ENCODE results near the gene PIEZO2. TPM values are rescaled to one million over a fixed set of nuclear protein-coding genes. Genes with fewer than 3 reads are reported as not detected.
A peak's percentile ranks its signal among the peaks of the same experiment; 100 is the strongest.

PIEZO2 gene
- total RNA-seq, 1 donor from 2014 or later: 0.11 TPM

DNA sequence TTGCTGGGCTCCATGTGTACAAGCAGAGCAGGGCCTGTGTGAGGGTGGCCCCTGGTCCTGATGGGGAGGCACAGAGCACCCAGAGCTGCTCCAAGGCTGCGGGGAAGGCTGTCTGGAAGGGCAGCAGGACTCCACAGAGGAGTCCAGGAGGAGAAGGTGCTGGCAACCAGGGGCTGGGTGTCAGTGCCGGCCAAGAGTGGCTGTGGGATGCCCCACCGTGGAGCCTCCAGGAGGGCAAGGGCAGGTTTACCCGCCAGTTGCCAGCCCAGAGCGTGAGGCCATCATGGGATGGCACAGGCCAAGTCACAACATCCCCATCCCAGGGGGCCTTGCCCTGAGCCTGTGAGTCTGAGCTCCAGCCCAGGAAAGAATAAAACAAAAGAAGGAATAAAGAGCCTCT, 381.7 kb downstream of the PIEZO2 start:
- ATAC-seq: no peak
- no peak for DNase-seq (ENCODE audit: missing footprints)
- intact Hi-C loops (cut with DNase I): no loop called here

DNA sequence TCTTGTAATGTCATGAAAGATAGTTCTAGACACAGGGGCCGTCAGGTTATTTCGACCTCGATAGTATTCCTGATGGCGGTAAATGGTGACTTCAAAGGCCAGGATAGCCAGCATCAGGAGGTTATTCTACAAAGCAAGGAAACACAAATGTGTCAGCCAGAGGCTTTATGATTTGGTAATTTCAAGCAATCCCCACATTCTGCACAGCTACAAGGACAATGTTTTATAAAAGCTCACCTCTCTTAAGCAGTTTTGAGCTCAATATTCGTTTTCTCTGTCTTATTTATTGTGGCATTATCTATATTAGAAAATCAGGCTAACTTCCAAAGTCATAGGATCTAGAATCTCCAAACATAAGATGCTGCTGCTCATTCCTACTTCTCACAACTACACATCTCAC, 388.4 kb downstream of the PIEZO2 start:
- ATAC-seq (no peak), DNase-seq (ENCODE audit: missing footprints) (no peak)
- intact Hi-C loops (cut with DNase I): no loop called here

DNA sequence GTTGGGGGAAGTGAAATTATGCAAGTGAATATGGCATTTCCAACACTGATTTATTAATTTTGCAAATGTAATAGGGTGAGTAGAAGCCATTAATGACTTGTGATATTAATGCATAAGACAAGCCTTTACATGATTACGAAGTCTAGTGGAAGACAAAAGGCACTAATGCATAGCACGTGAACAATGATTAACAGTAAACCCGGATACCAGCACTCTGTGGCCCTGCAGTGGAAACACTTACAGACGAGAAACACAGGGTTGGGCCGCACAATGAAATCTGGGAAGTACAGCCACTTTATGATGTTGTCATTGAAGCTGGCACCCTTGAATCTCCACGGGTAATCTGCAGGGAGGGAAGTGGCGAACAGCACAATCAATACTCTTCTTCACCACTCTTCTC, 390.1 kb downstream of the PIEZO2 start:
- DNase-seq (ENCODE audit: missing footprints) (no peak), ATAC-seq (no peak)
- intact Hi-C loops (cut with DNase I): no loop called here

DNA sequence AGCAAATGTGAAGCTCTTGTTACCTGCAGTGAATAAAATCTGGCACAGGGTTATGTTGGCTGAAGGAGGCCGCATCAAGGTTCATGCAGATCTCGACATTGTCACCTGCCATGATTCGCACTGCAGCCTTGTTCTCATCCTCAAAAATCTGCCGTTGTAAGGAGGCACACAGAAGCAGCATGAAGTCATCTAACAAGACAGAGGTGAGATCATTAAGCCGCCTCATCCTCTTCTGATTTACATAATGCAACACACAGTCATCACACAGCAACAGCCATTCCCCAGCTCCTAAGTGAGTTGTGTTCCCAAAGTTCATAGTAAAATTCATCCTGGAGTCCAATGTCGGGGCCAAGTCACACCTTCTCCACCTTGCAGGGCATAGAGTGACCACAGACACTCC, 391.4 kb downstream of the PIEZO2 start:
- ATAC-seq (no peak), DNase-seq (ENCODE audit: missing footprints) (no peak)
- intact Hi-C loops (cut with DNase I): no loop called here

DNA sequence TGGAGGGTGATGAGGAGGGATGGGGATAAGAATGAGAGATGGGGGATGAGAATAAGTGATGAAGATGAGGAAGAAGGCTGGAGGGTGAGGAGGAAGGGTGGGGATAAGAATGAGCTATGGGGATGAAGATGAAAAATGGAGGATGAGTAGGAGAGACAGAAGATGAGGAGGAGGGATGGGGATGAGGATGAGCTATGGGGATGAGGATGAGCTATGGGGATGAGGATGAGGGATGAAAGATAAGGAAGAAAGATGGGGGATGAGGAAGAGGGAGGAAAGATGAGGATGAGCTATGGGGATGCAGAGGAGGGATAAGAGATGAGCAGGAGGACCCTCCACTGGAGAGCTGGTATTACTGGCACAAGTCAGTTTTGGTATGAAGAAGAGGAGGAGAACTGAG, 392.0 kb downstream of the PIEZO2 start:
- intact Hi-C loops (cut with DNase I): no loop called here
- no peak for ATAC-seq
- DNase-seq (ENCODE audit: missing footprints): no peak

DNA sequence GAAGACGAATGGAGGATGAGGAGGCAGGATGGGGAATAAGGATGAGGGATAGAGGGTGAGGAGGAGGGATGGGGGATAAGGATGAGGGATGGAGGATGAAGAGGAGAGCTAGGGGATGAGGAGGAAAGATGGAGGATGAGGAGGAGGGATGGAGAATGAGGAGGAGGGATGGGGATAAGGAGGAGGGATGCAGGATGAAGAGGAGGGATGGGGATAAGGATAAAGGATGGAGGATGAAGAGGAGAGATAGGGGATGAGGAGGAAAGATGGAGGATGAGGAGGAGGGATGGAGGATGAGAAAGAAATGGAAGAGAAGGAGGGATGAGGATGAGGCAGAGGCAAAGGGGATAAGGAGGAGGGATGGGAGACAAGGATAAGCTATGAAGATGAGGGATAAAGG, 393.5 kb downstream of the PIEZO2 start:
- ATAC-seq (no peak), DNase-seq (ENCODE audit: missing footprints) (no peak)
- intact Hi-C loops (cut with DNase I): no loop called here

DNA sequence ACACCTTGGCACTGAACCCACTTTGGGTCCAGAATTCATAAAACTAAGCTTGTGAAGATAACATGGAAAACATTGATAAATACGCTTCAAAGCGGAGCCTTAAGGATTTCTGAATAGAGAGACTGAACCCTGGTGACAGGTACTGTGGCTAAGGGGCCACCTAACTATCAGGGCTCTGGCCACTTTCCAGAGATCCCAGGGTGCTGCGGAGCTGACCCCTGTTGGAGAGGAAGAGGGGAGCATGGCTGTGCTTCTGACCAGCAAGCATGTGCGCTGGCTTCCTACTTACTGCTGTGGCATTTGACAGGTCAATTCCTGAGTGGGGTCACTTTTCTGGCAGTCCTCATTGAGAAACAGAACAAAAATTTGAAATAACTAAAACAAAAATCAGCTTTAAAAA, 395.2 kb downstream of the PIEZO2 start:
- DNase-seq (ENCODE audit: missing footprints): no peak
- intact Hi-C loops (cut with DNase I): no loop called here
- ATAC-seq: no peak

DNA sequence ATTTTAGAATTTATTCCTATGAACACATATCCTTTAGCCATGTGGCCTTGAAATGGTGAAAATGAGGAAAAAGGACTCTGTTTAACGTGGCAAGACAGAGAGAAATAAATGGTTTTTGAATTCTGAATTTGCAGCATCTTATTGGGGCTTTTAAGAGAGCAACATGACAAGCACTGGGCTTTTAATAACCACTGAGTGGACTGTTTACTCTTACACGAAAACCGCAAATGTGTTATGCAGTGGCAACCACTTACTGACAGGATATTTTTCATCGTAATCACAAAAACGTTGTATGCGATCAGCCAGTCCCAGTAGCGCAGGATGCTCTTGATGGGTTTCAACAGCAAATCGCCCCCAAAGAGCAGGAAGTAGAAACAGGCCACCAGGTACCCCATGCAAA, 397.0 kb downstream of the PIEZO2 start:
- DNase-seq (ENCODE audit: missing footprints) (no peak), ATAC-seq (no peak)
- intact Hi-C loops (cut with DNase I): no loop called here

DNA sequence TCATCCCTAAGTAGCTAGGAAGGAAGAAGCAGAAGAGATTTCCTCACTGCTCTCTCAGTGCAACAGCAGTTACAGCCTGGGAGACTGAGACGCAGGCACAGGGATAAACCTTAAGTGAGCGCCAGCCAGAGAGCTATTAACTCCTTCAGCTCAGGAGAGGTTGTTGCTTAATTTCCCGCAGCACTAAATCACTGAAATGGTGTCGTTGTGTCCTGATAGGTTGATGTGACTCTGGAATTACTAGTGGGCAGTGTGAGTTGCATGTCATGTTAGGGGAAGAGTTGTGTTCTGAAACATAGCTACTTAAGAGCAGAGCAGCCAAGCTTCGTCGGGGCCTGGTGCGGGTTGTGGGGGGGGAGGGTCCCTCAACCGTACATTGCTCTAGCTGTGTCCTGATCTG, 397.7 kb downstream of the PIEZO2 start:
- intact Hi-C loops (cut with DNase I): no loop called here
- ATAC-seq (no peak), DNase-seq (ENCODE audit: missing footprints) (no peak)

DNA sequence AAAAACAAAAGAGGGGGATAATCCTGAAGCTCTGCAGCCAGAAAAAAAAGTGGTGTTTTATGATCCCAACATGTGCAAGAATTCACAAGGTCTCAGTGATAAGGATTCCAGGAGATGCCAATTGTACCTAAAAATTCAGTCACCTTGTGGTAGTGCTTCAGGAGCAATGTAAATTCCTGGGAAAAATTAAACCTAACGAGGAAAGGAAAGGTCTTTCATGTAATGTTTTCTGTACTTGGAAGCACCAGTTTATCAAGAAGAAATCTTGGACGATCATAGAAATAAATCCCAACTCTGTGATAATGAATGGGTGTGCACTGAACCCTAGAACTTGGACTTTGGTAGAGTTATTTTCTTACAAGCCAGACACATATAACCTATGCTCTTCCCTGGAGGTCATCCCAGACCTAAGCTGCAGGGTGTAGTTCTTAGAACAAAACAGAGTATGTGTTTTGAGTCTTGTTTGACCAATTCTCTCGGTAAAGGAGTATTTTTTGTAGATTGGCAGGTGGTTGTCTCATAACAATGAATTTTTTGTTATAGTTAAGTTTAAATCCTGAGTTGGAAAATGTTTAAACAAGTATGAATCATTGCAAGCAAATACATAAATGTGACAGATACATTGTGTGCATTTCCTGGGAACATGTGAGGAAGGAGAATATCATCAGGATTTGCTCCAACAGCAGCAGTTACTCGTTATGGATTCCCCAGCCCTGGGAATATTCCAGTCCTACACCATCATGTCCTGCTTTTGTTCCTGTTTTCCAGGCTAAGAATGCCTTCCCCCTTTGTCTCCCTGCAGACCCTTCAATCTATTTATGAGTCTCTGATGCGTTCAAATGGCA, 399.0 kb downstream of the PIEZO2 start:
- DNase-seq (ENCODE audit: missing footprints): no peak
- intact Hi-C loops (cut with DNase I): no loop called here
- no peak for ATAC-seq

DNA sequence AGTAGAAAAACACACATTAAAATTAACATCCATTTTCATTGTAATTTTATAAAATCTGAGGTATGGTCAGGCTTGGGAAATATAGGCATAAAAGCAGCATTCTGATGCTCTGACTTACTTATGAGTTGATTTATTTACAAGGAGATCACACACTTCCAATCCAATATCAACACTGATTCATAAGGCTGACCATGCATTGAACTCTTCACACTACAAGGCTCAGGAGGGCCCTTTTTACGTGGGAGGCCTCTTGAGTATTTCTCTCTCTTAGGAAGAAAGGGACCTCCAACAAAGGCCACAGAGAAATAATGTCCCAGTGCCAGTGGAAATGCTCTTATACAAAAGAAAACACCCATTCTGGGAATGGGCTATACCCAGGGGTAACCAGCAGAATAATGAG, 400.7 kb downstream of the PIEZO2 start:
- DNase-seq (ENCODE audit: missing footprints) (no peak), ATAC-seq (no peak)
- intact Hi-C loops (cut with DNase I): no loop called here

DNA sequence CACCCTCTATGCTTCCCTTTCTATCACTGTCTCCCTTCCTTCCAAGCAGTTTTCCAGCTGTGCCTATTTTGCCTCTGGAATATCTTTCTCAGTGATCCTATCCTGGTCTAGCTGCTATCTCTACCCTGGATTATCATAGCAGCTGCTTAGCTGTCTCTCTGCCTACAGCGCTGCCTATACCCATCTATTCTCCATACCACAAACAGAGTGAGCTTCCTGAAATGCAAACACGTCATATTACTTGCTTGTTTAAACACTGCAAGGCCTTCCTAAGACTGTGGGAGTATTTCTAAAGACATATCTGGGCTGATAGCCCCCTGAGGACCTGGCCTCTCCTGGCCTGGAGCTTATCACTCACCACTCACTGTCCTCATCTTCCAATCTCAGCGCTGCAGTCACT, 403.4 kb downstream of the PIEZO2 start:
- ATAC-seq (no peak), DNase-seq (ENCODE audit: missing footprints) (no peak)
- intact Hi-C loops (cut with DNase I): no loop called here

DNA sequence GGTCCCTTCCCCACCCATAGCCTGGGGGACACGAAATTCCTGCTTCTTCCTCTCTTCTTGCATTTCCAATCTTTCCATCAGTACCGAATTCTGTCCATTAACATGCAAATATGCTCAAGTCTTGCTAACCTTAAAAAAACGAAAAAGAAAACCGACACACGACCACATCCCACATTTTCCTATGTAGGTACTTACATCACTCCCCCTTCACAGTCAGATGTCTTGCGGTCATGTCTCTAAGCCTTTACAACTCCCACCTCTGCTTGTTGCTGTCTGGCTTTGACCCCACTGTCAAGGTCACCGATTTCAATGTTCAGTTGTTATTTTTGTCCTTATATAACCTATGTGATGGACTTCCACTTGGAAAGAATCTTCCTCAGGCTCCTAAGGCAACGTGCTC, 404.1 kb downstream of the PIEZO2 start:
- DNase-seq (ENCODE audit: missing footprints): no peak
- intact Hi-C loops (cut with DNase I): no loop called here
- no peak for ATAC-seq

DNA sequence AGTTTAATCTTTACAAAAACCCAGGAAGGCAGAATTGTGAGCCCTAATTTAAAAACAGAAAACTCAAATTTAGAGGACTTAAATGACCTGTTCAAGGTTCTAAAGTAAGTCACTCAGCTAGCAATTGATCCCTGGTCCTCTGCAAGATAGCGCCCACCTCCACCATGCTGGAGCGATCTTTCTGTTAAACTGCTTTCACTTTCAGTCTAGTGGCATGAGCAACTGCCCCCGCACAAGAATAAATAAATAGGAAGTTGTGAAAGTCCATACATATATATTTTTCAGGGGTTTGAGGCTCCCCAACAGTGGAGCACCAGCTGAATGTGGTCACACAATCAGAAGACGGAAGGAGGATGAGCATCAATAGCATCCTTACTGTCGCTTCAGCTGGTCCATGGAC, 405.6 kb downstream of the PIEZO2 start:
- intact Hi-C loops (cut with DNase I): no loop called here
- no peak for ATAC-seq
- DNase-seq (ENCODE audit: missing footprints): no peak

DNA sequence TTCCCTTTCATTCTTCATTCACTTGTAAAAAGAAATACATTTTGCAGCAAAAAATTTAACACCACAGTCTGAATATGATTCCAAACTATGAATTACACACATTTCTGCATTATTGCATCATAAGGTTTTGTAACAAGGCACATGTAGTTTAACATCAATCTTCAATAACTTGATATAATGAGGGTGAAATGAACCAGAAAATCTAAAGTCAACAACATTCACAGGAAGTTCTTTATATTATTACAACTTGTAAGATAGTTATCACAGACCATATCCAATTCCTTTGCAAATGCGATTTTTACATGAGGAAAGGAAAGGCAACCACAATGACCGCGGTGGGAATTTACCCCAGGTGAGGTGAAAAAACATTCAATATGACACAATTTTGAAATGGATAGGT, 410.2 kb downstream of the PIEZO2 start:
- intact Hi-C loops (cut with DNase I): no loop called here
- DNase-seq (ENCODE audit: missing footprints): no peak
- no peak for ATAC-seq

DNA sequence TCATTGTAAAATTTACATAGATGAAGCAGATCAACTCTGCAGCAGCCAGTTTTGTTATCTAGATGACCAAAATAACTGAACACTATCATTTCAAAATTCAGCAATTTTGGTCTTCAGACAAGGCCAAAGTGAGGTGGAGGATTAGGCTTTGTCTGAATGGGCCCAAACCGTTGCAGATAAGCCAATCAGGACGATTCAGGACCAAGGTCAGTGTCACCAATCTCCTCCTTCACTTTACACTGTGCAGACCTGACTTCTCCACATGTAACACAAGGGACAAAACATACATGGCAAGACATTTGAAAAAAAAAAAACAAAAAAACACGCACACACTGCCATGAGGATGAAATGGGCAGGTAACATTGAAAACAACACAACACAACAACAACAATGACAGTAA, 412.4 kb downstream of the PIEZO2 start:
- no peak for ATAC-seq
- intact Hi-C loops (cut with DNase I): no loop called here
- no peak for DNase-seq (ENCODE audit: missing footprints)

DNA sequence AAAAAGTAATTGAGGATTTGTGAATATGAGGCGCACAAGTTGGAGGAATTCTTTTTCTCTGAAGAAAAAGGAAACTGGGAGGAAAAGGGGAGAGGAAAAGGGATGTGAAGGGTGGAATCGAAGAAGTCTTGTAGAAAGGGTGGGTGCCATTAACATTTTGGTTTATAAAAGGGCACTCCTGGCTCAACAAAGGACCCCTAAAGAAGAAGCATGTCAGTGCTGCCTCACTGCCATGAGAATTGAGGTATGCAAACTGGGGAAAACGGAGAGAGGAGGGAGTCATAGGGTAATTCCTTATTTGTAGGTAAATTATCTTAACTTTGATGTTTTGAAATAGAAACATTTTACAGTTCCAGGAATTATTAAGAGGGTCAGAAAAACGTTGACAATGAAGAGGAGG, 416.4 kb downstream of the PIEZO2 start:
- no peak for DNase-seq (ENCODE audit: missing footprints)
- no peak for ATAC-seq
- intact Hi-C loops (cut with DNase I): no loop called here

DNA sequence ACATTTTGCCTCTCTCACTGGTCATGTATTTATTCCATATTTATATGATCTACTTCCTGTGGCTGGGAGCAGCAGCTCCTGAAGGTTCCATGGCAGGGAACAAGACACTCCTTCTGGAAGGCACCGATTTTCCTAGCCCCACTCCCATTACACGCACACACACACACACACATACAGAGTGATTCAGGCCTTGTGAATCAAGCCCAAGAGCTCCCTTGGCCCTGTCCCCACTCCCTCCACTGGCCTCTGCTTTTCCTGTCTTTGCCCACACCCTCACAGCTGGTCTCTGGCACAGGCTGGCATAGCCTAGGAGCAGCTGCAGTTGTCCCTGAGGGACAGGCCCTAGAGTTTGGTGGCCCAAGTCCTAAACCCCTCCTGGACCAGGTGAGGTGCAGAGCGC, 421.9 kb downstream of the PIEZO2 start:
- intact Hi-C loops (cut with DNase I): no loop called here
- DNase-seq (ENCODE audit: missing footprints) (no peak), ATAC-seq (no peak)

DNA sequence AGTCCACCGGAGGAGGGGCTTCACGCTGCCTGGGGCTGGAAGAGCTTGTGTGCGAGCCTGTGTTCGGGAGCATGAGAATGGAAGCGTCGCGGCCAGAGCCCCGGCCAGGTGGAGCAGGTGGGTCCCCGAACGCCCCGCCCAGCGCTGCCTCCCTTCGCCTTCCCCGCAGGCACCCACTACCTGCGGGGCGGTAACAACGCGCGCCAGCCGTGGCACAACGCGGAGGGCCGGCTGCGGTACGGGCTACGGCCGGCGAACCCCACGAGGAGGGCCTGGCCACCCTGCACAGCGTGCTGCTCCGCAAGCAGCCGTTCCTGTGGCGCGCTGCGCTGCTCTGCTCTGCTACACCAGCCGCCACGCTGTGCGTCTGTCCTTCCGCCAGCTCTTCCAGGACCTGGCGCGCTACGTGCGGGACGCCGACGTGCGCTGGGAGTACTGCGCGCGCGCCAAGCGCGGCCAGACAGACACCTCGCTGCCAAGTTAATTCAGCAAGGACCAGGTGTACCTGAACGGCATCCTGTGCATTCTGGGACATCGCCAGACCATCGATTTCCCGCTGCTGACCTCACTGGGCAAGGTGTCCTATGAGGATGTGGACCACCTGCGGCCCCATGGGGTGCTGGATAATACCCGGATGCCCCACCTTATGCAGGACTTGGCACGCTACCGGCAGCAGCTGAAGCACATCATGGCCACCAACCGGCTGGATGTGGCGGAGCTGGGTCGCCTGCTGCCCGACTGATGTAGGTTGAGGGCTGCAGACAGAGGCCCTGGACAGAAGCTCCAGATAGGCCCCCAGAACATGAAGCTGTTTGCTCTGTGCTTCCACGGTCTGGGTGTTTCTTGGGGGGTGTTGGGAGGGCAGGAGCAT, 422.9 kb downstream of the PIEZO2 start:
- ATAC-seq: peak; percentile 65
- intact Hi-C loops (cut with DNase I): no loop called here
- DNase-seq (ENCODE audit: missing footprints): no peak

DNA sequence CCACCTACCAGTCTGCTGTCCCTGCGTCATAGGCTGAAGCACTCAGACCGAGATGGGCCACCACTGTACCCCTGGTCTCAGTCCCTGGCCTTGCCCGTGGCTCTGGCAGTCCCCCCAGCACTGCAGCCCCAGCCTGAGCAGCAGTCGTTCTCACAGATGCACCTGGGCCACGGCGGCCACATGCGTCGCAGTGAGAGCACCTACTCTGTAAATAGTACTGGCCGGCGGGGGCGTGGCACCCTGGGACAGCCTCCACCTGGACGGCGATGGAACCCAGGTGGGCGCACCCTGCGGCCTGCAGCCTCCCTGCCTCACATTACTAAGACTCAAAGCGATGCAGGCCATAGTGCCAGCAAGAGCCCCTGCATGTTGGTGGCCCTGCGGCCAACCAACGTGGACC, 424.7 kb downstream of the PIEZO2 start:
- intact Hi-C loops (cut with DNase I): no loop called here
- ATAC-seq: no peak
- DNase-seq (ENCODE audit: missing footprints): no peak
